ENCODE data around the gene AIPL1.

The AIPL1 gene

DNA sequence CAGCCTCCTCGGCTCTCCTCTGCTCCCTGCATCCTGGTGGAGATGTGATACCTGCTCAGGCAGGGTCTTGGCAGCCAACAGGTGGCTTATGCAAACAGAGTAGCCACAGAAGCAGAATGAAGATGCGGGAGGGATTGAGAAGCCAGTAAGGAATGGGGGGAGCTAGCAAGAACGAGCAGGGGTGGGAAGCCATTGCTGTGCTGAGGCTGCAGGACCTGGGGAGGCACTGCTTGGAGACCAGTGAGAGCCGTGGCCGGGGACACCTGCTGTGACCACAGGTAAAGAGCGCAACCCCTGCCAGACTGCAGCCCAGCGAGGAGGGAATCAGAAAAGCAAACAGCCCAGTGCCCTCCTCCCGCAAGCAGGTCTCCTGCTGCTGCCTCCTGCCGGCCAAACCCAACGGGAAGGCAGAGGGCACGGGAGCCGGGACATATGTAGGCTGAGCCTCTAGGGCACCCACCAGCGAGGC is 14.7 kb downstream of the AIPL1 start:
- no peak for DNase-seq (ENCODE audit: low read depth in 3 of 3)

DNA sequence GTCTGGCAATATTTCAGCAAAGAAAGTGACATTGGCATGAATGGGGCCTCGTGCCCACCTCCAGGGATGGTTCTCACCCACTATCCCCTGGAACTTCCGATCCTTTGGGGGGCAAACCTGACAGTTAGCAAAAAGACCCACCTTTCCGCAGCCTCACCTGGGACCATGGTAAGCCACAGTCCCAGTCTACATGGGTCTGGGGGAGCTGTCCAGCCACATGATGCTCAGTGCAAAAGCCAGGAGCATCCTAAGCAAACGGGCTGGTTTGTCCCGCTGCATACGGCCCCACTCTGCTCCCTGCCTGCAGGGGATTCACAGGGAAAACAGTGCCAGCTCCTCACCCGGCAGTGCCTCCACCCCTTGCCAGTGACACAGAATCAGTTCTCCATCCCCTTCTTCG is 19.3 kb downstream of the AIPL1 start:
- DNase-seq (ENCODE audit: low read depth in 3 of 3) = no peak

DNA sequence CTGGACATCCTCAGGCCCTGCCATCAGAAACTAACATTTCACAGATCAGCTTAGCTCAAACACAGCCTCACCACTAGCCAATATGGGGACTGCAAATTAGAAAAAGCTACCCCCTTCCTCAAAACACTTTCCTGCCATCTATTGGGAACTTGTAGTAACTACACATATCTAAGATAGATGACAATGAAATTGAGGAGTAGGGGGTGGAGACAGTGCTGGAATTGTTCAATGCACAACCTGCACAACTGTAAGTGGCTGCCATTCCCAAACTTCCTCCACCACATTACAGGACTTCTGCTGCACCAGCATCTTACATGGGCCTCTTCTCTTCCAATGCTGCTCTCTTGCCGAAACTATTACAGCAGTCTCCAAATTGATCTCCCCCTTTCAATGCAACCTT is 21.9 kb downstream of the AIPL1 start:
- DNase-seq (ENCODE audit: low read depth in 3 of 3) = no peak

DNA sequence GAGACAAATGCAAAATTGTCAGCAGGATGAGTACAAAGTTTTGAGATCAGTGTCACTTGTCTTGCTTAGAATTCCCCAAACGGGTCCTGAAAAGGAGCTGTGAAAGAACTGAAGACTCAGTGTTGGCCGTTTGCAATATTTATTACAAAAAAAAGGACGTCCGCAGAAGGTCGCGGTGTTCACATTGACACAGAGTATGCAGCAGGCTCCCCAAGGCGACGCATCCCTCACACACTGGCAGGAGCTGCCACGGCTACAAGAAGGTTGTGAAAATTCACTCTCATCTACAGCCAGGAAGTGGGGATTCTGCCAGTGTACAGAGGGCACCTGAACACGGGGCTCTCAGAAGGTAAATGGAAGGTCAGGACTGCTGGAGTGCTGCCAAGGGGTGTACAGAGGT is 26.2 kb downstream of the AIPL1 start:
- DNase-seq (ENCODE audit: low read depth in 3 of 3) = no peak

DNA sequence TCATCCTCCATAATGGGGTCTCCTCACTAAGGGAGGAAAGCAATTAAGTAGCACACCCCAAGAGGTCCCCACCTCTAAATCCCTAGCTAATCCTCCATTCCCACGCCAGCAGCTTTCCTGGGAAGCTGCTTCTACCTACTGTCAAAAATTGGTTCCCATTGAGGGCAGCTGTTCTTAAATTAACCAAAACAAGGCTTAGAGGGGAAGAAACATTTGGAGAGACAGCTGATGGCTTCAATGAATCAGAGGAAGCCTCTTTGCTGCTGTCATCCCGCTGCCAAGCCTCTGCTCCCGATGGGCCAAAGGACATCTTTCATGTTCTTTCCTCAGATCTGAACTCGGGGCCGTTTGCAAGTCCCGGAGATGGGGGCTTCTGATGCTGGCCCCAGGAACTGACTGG is 26.6 kb downstream of the AIPL1 start:
- no peak for DNase-seq (ENCODE audit: low read depth in 3 of 3)

DNA sequence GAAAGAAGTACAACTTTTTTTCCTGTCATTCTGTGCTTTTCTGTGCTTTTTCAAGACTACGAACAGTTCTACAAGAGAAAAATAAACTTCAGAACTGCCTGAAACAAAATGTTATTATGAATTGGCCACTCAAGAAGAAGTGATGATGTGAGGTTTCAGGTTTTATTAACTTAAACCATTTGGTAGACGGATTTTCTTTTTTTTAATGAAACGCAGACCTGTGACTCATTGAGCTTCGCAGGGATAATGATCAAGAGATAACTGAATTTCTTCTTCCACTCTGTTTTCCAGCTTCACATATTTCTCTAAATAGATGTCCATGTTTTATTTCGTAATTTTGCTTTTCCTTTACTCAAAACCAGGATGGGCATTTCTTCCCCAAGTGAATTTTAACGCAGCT is 32.7 kb downstream of the AIPL1 start:
- no peak for DNase-seq (ENCODE audit: low read depth in 3 of 3)

DNA sequence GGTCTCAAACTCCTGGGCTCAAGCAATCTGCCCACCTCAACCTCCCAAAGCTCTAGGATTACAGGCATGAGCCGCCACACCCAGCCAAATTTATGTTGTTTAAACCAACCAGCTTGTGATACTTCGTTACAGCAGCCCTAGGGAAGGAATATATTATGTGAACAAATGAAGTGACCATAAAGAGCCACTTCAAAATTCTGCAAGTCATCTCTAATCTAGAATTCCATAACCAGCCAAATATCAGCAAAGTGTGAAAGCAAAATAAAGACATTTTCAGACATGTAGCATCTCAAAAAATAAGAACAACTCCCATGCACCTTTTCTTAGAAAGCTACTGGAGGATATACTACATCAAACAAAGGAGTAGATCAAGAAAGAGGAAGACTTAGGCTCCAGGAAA is 36.0 kb downstream of the AIPL1 start:
- DNase-seq (ENCODE audit: low read depth in 3 of 3) = no peak

DNA sequence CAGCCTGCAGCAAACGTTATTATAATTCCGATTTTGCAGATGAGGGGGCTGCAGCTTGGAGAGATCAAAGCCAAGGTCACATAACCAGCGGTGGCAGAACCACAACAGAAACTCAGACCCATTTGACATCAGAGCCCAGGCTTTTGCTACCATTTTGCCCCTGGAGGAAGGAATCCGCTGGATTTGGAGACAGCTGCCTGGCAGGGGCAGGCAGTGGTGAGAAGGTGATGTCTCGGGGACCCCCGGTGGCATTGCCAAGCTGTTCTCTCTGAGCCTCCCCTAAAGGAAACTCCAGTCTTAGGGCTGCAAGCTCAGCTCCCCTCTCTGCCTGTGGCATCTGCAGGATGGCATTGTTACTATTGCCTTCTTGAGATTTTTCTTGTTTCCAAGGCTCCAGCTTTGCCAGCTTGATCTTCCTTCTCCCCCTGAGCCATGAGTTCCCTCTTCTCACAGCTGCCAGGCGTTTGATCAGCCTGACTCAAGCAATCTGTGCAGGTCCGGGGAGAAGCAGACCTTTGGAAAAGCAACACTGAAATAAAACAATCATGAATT is 40.8 kb downstream of the AIPL1 start:
- no peak for DNase-seq (ENCODE audit: low read depth in 3 of 3)

DNA sequence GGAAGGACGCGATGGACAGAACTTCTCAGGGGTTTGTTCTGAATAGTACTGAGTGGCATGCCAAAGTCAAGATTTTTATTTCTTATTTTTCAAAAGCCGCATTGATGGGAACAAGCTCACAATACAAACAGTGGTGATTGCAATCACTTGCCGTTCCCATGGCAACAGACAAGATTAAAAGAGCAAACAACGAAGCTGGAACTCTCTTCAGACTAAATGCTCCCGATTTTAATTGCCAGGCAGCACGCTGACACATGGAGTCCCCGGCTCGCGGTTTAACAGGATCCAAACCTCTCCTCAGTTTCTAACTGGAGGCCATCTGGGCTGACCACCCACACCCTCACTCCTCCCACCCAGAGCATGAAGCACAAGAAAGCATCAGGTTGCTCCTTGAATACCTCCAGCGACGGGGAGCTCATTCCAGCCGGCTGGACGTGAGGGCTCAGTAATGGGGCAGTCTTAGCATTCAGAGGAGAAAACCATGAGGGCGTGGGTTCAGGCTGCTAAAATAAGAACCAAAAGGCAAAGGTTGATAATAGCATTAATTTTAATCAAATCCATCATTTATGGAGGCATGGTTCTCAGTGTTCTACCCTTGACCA is 41.5 kb downstream of the AIPL1 start:
- no peak for DNase-seq (ENCODE audit: low read depth in 3 of 3)

DNA sequence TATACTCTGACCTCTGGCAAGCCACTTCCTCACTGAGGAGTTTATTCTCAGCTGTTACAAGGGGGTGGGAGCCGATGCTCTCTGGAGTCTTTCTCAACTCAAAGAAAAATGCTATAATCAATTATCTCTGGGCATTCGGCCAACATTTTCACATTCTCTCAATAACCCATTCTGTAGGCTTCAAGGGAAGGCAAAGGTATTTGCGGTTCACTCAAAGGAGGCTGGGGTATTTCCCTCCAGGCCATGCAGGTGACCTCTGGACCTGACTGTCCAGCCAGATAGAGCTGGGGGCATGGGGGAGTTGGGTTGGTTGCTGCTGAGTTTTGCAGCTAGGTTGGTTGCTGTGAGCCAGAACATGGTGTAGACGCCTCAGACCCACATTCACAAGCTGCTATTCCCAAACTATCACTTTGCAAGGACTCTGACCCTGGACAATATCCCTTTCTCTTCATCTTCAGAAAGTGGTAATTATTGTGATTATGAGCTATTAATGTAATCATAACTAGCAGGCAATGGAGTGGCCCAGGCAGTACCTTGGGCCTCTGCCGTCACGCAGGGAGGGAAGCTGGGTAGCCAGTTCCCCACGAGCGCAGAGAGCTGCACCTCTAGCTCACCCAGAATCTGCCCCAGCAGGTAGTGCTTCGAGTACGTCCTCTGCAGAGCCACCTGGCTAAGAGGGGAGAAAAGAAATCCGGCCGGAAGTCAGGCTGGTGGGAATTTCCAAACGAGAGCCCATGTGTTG is 42.1 kb downstream of the AIPL1 start:
- no peak for DNase-seq (ENCODE audit: low read depth in 3 of 3)

DNA sequence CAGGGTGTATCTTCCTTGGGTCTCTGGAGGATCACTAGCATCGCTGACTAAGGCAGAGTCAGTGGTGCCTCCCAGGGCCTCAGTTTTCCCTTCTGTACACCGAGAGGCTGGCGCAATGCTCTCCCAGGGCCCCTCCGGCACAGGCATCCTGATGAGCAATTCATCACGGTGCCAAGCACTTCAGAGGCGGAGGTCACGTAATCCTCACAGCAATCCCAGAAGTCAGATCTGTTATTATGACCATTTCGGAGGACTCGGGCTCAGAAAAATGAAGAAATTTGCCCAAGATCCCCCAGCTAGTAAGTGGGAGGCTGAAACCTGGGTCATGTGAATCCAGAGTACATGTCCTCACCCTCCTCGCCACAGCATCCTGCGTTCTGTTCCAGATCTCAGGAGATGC is 46.5 kb downstream of the AIPL1 start:
- DNase-seq (ENCODE audit: low read depth in 3 of 3) = no peak

DNA sequence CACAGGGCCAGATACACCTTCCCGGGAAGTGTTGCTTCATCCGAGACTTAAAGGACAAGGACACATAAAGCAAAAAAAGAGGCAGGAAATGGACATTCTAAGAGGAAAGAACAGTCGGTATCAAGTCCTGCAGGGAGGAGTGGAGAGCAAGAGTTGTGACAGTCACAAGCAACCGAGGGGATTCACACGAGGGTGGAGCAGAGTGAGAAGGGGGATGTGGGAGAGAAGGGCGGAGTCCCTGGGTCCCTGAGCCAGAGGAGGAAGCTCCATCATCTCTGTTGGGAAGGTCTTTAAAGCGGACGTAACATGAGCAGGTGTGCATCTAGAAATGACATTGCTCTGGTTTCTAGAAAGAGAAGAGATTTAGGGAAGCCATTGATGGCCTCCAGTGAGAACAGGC is 47.1 kb downstream of the AIPL1 start:
- no peak for DNase-seq (ENCODE audit: low read depth in 3 of 3)

DNA sequence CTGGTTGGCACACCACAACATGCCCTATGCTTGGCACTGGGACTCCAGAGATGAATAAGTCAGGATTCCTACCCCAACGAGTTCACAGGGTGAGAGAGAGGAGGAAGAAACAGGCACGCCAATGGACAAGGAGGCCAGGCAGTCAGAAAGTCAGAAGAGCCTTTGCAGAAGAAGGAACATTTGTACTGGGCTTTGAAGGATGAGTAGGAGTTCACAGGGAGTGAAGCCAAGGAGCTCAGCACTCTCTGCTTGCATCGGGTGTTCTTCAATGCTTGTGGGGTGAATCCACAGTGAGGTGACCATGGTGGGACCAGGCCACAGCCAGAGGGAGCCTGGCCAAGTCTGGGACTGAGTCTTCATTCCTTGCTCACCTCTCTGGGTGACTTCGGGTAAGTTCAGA is 47.5 kb downstream of the AIPL1 start:
- DNase-seq (ENCODE audit: low read depth in 3 of 3) = no peak

DNA sequence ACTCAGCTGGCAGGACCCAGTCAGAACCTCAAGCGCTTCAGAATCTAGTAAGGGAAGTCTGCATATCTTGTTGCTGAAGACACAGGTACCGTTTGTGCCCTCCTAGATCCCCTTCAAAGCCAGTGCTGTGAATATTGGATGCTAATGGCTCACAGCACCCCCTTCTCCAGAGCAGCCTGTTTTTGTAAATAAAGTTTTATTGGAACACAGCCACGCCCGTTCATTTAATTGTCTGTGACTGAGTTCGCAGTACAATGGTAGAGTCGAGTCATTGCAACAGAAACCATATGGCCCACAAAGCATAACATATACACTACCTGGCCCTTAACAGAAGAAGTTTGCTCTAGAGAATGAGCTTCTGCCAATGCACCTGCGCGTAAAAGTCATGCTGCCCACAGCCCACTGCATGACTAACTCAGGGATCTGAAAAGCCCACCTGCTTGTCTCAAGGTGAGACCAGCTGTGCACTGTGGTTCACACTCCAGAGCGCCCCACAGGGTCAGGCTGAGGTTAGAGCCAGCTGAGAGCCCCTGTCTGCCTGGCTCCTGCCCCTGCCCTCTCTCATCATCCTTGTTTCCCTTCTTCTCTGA is 48.8 kb downstream of the AIPL1 start:
- DNase-seq (ENCODE audit: low read depth in 3 of 3) = no peak

DNA sequence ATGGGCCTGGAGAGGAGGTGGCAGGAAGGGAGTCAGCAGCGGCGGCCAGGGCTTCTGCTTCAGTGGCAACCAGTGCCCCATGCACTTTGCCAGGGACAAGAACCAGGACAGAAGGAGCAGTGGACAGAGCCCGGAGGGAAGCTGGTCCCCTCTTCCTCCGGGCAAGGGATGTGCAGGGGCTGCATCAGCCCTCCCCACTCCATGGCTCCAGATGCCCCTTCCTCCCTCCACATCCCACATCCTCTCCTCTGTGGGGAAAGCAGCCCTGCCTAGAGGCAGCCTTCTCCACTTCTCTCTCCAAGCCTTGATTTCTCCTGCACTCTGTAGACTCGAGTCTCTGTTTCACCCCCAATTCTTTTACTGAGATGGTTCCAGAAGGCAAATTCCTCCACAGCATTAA is 50.4 kb downstream of the AIPL1 start:
- DNase-seq (ENCODE audit: low read depth in 3 of 3) = no peak

DNA sequence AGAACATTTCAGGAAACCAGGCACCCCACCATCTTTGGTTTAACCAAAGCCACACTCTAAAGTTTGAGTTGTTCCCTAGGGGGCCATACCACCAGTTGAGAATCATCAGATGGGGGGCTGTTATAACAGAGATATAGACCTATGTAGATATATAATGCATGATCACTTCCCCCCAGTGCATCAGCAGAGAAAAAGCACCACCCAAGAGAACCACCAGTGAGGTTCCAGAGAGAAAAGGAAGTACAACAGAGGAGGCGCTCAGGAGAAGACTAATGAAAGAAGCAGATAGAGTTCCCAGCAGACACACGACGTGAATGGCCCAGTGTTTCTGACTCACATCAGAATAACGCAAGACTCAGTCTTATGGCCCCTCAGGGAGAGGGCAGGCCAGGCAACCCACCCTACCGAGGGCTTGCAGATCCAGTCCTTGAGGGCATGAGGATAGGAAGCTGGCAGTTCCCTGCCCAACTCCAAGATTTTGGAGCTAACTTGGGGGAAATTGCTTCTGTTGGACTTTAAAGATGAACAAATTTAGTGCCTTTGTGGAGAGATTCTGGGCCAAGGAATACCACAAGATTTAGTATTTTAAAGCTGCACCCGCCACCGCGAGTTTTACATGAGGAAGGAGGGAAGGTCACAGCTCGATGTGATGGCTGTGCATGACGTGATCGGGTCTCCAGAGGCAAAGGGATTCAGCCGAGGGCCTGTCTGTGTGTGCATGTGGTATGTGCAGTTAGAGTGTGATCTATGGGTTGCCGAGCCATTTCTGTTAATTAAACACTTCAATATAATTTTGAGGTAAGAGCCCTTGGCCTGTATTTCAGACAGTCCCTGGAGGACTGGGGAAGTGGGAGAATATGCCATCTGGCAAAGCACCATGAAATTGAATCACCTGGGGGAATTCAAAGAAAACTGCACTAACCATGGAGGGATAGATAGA is 53.1 kb downstream of the AIPL1 start:
- DNase-seq (ENCODE audit: low read depth in 3 of 3) = no peak

DNA sequence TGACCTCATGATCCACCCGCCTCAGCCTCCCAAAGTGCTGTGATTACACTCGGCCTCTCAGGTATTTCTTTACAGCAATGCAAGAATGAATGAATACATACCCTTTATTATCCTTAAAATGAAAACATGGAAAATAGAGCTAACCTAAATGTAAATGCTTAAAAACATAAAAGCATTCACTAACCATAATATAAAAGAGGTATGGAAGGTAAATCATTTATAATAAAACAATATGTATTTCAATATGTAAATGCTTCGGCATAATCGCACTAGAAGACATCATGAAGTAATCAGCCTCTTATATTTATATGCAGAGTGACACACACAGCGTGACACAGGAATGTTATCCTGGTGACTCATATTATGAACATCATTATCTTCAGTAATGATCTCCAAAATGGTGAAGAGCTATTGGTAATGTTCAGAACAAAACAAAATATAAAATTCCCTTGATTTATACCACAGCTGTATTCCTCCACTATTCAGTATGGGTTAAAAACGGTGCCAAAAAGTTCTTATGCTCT is 53.9 kb downstream of the AIPL1 start:
- DNase-seq (ENCODE audit: low read depth in 3 of 3) = no peak

DNA sequence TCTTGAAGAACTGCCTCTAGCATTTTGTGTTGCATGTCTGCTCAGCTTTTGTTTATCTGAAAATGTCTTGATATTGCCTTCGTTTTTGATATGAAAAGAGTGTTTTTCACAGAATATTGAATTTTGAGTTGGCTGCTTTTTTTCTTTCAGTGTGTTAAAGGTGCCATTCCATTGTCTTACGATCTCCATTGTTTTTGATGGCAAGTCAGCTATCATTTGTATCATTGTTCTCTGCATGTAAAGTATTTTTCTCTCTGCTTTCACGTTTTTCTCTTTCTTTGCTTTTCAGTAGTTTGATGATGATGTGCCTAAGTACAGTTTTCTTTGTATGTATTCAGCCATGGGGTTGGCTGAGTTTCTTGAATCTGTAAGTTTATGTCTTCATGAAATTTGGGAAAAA is 57.0 kb downstream of the AIPL1 start:
- DNase-seq (ENCODE audit: low read depth in 3 of 3) = no peak

DNA sequence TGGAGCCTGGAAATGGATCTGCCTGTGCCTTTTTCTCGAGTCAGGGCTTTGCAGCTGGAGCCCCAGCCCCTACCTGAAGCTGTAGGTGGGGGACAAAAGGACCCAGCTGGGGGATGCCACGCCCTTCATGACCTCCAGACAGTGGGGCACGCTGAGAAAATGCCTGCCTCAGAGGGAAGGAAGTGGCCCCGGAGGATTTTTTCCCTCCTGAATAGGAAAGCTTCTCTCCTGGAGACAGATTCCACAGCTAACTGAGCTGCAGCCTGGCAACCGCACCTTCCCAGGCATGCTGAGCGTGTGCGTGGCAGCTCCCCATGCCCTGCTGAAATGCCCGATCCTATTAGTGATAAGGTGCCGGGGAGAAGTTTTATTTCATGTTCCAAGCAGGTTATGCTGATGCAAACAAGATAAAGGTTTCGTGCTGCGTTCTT is 58.0 kb downstream of the AIPL1 start:
- DNase-seq (ENCODE audit: low read depth in 3 of 3) = no peak

DNA sequence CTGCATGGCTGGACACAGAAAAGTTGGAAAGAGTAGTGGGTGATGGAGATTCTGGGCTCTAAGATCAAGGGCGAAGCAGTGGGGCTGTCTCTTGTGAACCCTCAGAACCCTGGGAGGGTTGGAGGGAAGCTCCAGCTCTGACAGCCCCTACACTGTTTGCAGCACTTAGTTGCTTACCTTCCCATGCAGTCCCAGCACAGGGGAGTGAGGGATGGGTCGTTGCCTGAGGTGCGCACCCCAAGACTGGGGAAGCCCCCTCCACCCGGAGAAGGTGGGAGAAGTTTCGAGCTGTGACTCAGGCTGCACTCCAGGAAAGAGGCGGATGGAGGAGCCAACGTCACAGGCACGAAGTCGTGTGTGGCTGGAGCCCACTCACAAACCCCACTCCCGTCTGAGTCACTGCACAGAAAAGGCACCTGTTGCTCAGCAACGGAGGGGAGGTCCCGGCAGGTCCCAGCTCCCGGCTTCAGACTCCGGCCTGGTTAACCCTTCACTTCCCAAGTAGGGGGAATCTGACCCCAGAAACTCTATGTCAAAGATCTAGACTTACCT is 60.1 kb downstream of the AIPL1 start:
- peak; percentile 5 to 35 (median 33) for DNase-seq (ENCODE audit: low read depth in 3 of 3)

DNA sequence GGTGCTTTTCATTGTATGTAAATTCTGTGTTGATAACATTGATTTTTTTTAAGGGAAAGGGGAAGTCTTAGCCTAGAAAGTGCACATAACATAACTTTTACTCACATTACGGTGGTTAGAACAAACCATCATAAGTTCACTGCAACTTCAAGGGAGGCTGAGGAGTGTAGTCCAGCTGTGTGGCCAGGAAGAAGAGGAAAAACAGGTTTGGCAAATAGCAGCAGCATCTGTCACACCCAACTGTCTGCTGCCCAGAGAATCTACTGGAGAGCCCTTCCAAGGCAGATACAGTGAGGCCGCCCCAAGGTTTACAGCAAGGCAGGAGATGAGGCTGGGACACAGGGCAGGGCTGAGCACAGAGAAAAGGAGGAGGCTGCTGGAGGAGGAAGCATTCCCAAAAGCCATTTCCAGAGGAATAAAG is 60.6 kb downstream of the AIPL1 start:
- no peak for DNase-seq (ENCODE audit: low read depth in 3 of 3)

All from stimulated activated CD4-positive, alpha-beta T cell treated with anti-CD3 and anti-CD28 coated beads, TNF-alpha, amount 100 ng/mL, for 4 hours (primary cell).